NCI-H524 (cell line): ENCODE results near the gene OR56A4.
"Not testable (repeated sequence)": the region's sequence is repeated elsewhere in the genome, so short reads cannot be mapped to it uniquely, and the experiment has no call there.

ENCODE experiments used
- DNase-seq, 2 experiments: peaks; one replicate each; lab custom pipeline; 2025; lab: John Stamatoyannopoulos, UW

OR56A4 gene

GRCh38 chr11:5960704-5961320, 45.9 kb downstream of the OR56A4 start:
- not testable (repeated sequence) for DNase-seq

GRCh38 chr11:5955586-5955985, 51.2 kb downstream of the OR56A4 start:
- no peak for DNase-seq
